SW480 (cell line): ENCODE measurements around the gene TMEM107.
"Not testable (repeated sequence)": the region's sequence is repeated elsewhere in the genome, so short reads cannot be mapped to it uniquely, and the experiment has no call there.

Experiments used
- DNase-seq: peaks from one replicate; pipeline ENCODE4 v3.0.0-alpha.2; 2016; ENCODE audit warnings: low spot score

TMEM107 gene

GRCh38 chr17:8189711-8190477, 13.7 kb upstream of the TMEM107 start, which contains the start of gene BORCS6:
BORCS6 (minus strand) TSS chr17:8190180; CDS start chr17:8190140, 40 bp downstream.
- peak; percentile 99 for DNase-seq

- no peak for DNase-seq
These were observed 13.0 kb upstream of the TMEM107 start for GRCh38 chr17:8189041-8189710.

- DNase-seq, result no peak
These were observed 12.2 kb upstream of the TMEM107 start for GRCh38 chr17:8188263-8188839.

DNA sequence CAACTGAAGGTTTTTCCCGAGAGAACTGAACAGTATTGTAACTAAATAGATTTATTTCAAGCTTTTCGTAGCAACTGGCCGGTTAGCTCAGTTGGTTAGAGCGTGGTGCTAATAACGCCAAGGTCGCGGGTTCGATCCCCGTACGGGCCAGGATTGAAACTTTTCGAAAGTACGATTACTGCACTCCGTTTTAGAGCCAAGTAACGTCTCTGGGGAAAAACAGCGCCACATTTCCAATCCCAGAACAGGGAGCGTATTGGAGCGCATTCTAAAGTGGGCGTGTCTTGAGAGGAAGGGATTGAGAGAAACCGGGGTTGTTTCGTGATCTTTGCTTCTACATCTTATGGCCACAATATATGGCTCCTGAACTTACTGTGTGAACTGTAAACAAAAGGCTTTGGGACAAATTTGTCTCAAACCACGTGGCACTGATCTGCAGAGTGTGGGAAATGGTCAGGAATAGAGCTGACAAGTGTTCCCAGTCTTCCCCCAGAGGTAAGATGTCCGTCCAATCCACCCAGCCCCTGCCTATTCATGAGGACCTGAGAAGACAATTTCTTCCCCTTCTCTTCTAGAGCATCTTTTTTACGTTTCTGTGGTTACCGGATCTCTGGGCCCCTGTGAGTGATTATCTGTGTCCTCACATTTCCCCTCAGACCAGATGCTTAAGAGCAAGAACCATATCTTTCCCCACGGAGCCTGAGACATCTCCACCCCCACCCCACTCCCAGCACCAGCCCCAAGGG, 11.5 kb upstream of the TMEM107 start:
- peak; percentile 99 for DNase-seq

DNA sequence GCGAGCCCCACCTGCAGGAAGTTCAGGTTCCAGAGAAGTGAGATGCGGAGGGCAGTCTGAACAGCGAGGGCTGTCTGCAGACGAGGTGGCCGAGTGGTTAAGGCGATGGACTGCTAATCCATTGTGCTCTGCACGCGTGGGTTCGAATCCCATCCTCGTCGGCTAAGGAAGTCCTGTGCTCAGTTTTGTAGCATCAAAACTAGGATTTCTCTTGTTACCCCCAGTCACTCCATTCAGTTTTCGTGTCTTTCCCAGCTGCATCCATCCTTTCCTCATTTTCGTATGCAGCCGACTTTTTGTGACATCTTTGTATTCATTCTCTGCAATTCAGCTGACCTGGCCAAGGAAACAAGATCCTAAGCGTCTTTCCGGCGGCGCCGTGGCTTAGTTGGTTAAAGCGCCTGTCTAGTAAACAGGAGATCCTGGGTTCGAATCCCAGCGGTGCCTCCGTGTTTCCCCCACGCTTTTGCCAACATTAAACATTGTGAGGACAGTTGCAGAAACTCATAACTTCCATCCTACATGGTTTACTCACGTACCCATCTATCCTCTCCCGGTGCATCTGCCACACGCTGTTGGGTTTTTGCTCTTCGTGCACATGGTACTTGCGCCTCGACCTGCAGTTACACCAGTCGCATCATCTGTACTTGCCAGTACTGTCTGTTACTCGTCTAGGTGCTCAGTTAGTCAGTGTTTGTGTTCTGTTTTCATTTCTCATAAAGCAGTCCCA, 10.8 kb upstream of the TMEM107 start:
- peak; percentile 95 for DNase-seq

GRCh38 chr17:8186446-8186786, 10.2 kb upstream of the TMEM107 start:
- DNase-seq, result no peak

- DNase-seq, result peak; percentile 90
These were observed 9.6 kb upstream of the TMEM107 start for GRCh38 chr17:8185582-8186445.

GRCh38 chr17:8176998-8177731, 985 bp upstream of the TMEM107 start:
- no peak for DNase-seq

DNA sequence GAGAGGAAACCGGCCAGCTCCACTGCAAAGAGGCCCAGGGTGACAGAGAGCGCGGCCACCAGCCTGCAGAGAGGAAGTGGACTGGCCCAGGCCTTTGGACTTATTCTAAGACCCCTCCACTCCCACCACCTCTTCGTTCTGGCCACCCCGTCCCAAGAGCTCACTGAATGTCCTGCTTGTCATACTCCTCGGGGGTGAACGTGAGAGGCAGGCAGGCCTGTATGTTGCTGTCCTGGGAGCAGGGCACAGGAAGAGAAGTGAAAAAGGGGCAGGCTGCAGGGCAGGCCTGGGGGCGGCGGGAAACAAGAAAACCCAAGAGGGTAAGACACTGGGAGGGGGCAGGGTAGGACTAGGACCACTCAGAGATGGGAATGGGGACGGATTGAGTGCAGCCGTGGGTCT, 384 bp downstream of the TMEM107 start:
- DNase-seq, result no peak

GRCh38 chr17:8173871-8174322, 2.3 kb downstream of the TMEM107 start:
- DNase-seq, result no peak

GRCh38 chr17:8173056-8173870, 2.9 kb downstream of the TMEM107 start:
- peak; percentile 99 for DNase-seq

- DNase-seq, result not testable (repeated sequence)
These were observed 6.0 kb downstream of the TMEM107 start for GRCh38 chr17:8170186-8170585.

DNA sequence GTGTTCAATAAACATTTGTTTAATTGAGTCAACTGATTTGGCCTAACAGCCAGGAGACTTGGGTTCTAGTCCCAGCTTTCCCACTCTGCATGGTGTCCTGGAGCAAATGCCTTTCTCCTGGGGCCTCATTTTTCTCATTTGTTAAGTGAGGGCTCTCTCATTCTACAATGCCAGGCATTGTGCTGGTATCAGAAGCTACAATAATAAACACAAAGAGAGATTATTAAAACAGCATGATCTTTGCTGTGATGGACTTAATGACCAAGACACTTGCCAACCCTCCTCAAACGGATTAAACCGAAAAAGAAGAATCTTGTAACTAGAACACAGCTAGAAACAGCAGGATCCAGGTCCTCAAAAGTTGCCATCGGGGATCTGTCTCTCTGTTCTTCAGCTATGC, 8.7 kb downstream of the TMEM107 start:
- DNase-seq, result no peak

DNA sequence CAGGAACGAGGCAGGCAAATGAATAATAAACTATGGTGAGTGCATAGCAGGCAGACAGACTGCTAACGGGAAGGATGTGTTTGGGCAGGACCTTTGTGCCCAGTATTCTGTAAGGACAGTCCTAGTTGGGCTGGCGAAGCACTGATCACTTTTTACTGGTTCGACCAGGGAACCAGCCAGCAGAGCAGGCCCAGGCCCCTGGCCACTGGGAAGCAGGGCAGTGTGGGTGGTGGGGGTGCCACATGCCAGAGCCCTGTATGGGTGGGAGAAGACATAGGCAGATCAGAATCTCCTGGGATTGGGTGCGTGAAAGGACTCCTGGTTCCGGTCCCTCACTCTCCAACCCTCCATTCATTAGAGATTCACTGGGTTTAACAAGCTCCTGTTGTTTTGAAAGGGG, 9.4 kb downstream of the TMEM107 start:
- no peak for DNase-seq

DNA sequence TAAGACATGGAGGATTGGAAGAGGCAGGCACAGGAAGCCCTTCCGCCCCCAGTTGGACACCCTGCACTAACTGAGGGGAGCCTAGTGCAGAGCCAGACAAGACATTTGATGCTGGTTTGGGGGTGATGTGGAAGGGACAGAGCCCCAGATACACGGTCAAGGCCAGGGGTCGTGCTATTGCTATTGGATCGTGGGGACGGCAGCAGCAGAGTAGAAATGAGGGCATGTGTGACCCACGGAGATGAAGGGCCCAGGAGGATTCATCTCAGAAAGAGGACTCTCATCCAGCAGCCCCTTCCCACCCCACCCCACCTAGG, 11.4 kb downstream of the TMEM107 start:
- no peak for DNase-seq

DNA sequence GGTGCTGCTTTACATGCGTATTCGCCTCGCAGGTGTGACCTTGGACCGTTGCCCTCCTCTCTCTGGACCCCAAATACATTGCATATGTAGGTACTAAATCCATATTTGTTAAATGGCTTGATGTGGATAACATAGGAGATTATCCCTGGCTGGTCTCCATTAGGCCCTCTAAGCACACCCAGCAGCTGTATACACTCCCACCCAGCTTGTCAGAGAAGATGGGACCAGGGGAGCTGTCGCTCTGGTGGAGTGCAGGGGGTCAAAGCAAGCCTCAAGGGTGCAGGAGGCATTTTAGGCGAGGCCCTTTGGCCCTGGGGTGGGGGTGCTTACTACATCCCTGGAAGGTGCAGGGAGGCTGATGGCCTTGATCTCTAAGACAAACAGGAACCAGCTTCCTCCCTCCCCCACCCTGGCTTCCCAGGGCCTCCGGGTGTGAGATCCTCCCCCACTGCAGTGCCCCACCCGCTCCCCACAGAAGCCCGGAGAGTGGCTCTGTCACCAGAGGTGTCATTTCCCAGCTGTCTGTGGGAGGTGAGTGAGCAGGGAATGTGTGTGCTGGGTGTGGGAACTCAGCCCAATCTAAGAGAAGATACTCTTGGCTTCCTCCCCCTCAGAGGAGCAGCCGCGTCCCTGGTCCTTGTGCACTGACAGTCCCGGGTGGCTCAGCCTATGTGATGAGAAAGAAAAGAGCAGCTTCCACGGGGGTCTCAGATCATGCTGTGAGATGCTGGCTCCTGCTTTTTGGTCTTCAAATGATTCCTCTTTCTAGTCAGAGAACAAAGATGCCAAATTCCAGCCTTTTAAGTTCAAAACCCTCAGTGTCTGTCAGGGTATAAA, 12.0 kb downstream of the TMEM107 start:
- DNase-seq, result peak; percentile 84

DNA sequence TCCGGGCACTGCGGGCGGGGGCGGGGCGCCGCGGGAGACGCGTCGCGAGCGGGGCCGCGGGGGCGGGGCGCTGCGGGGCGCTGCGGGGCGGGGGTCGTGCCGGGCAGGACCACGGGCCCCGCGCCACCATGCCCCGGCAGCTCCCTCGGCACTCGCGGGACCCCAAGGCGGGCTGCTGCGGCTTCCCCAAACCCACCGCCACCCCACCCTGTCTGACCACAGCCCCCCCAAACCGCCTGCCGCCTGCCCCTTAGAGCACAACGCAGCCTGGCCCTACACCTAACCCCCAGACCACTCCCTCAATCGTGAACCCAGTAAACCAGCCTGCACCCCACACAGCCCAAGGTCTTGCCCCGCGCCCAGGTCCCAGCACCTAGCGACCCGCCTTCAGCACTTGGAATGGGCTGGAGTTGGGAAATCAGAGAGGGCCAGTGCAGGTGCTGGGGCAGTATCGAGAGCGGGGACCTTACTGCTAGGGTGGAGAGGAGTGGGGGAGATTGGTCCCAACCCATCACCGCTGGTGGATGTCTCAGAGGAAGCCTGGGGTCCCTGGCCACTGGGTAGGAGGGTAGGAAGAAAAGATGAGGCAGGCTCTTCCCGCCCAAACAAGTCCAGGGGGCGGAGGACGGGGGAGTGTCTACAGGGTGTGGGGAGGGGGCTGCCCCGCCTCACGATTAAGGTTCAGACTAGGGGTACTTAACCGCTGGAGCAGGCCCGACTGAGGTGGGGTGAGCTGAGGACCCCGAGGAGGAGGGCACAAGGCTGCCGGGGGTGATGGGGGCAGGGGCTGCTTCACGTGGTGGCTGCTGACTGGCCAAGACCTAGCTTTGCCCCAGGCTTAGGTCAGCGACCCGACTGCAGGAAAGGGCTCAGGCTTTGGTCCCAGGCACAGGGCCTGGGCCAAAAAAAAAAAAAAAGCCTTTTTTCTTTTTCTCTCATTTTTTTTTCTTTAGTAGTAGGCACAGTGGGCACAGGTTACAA, 12.9 kb downstream of the TMEM107 start:
- DNase-seq, result no peak
